Spleen (tissue), 11 donors: ENCODE results near the gene PADI4. TPM values are rescaled to one million over a fixed set of nuclear protein-coding genes. Genes with fewer than 3 reads are reported as not detected.
A peak's percentile ranks its signal among the peaks of the same experiment; 100 is the strongest.
"Not testable (repeated sequence)": the region's sequence is repeated elsewhere in the genome, so short reads cannot be mapped to it uniquely, and the experiment has no call there.

Experiments used
- DNase-seq: peaks from one replicate; pipeline ENCODE4 v3.0.0-alpha.2; 2020
- H3K27ac ChIP-seq, 8 donors: fragments of 200-600 bp; sonication (generic) in 7 of 8; 1 replicate in 4 of 8; 2 replicates in 4 of 8; pipeline versions ENCODE4 v1.5.0 to v1.8.0; 2016 to 2021; ENCODE audit warnings: inconsistent platforms in 4 of 8, mild to moderate bottlenecking in 4 of 8, moderate library complexity in 1 of 8
- H3K27me3 ChIP-seq, 7 donors: fragments of 200-600 bp; sonication (generic) in 6 of 7; replicated peaks in 1 of 7; 1 replicate in 4 of 7; 2 replicates in 3 of 7; pipeline versions ENCODE4 v1.5.0 to v1.8.0; 2016 to 2021; ENCODE audit warnings: inconsistent platforms in 3 of 7, mild to moderate bottlenecking in 1 of 7
- H3K36me3 ChIP-seq, 6 donors: fragments of 200-600 bp; sonication (generic) in 5 of 6; 1 replicate in 4 of 6; 2 replicates in 2 of 6; pipeline versions ENCODE4 v1.5.0 to v1.8.0; 2016 to 2021; ENCODE audit warnings: inconsistent platforms in 2 of 6
- H3K4me1 ChIP-seq, 6 donors: fragments of 200-600 bp; sonication (generic) in 5 of 6; 1 replicate in 3 of 6; 2 replicates in 3 of 6; pipeline versions ENCODE4 v1.5.0 to v1.8.0; 2016 to 2021; ENCODE audit warnings: inconsistent platforms in 3 of 6
- H3K4me3 ChIP-seq, 8 donors: fragments of 200-600 bp; sonication (generic) in 7 of 8; 1 replicate in 4 of 8; 2 replicates in 4 of 8; pipeline versions ENCODE4 v1.5.0 to v1.8.0; 2016 to 2021; ENCODE audit warnings: inconsistent platforms in 4 of 8, mild to moderate bottlenecking in 4 of 8, moderate library complexity in 2 of 8
- H3K9me3 ChIP-seq, 8 donors: fragments of 200-600 bp; sonication (generic) in 7 of 8; 1 replicate in 4 of 8; 2 replicates in 4 of 8; pipeline versions ENCODE4 v1.5.0 to v1.8.0; 2016 to 2021; ENCODE audit warnings: inconsistent platforms in 4 of 8
- POLR2A ChIP-seq, 3 donors: fragments of 450-650 bp; IDR thresholded peaks; one replicate each; pipeline ENCODE4 v1.5.1; 2017; ENCODE audit warnings: antibody characterized with exemption in 3 of 3, mild to moderate bottlenecking in 1 of 3
- POLR2AphosphoS5 ChIP-seq, 3 donors: sonication (generic); formaldehyde crosslinking; IDR thresholded peaks; one replicate each; pipeline ENCODE4 v1.5.1; 2017; ENCODE audit warnings: antibody characterized with exemption in 3 of 3
- WGBS, 5 donors: extraction: QIAGEN DNeasy Blood & Tissue Kit in 3 of 5; methylation state at CpG; one replicate each; pipeline versions ENCODE4 v1.1.5 to v1.1.7; 2013 to 2018; 5-methylcytosine and 5-hydroxymethylcytosine counted together
- intact Hi-C: fragments of 100-400 bp; cut with DNase I; formaldehyde crosslinking; loops from one replicate; pipeline ENCODE4 v1.15.0; 2023; ENCODE audit warnings: low total_unique reads
- polyA plus RNA-seq, 3 donors: library from polyadenylated mRNA; stranded (reverse); fragments of 200-250 nt; gene quantifications; one replicate each; pipeline ENCODE4 v1.2.1, GENCODE V29; 2013
- total RNA-seq, 7 donors: library from RNA; depleted of rRNA in 3 of 7; stranded (reverse); fragments of >200 nt in 3 of 7; fragmentation: NEBNext Ultra II Directional in 4 of 7; extraction: Animal tissue kit (Norgen Biotek cat#: 25700) in 4 of 7; gene quantifications; one replicate each; pipeline versions ENCODE4 v1.1.0 to v1.2.1, GENCODE V29; 2016 to 2021
- TF ChIP-seq, protein P1 (sequence below), 11 experiments: fragments of 200-600 bp in 7 of 11; fragments of 450-650 bp in 4 of 11; sonication (generic) in 4 of 11; IDR thresholded peaks in 8 of 11; conservative IDR thresholded peaks in 3 of 11; 1 replicate in 7 of 11; 2 replicates in 4 of 11; pipeline versions ENCODE4 v1.4.0 to v1.8.0; 2016 to 2021; ENCODE audit warnings: antibody characterized with exemption in 11 of 11, inconsistent platforms in 4 of 11, mild to moderate bottlenecking in 1 of 11
- donor health status: healthy with polysubstance abuse.
- donor health status: DM: no; HTN: no; CAD: no; lungs with moderate emphysema.
- donor health status: DM: no; HTN: no; CAD: no.
- donor health status: Bipolar disorder and iron deficiency.
- donor health status: healthy.
- donor health status: DM: no; HTN: no; CAD: no.
- donor health status: DM: yes; HTN: yes; CAD: no.

The PADI4 gene
- total and polyA plus RNA-seq, 10 donors = 5.1 to 122 (median 19.8) TPM

DNA sequence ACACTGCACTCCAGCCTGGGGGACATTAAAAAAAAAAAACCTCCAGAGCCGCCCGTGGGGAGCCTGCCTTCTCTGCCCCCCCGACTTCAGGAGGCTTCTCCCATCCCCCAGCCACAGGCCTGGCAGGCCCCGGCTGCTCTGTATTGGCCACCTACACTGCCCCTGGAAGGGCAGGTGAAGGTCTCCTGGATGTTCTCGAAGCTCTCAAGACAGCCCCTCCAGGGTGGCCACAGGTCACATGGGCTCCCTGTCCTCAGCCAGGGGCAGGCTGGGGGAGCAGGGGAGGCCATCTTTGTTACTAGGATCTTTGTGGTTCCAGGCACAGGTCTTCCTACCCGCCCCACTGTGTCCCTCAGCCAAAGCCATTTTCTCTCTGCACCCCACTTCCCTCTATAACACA lies 96.8 kb downstream of the PADI4 start:
- H3K27me3 ChIP-seq = no peaks in the 10 kb centered on the region
- intact Hi-C loops = no loop called here
- no peaks in the 10 kb centered on the region for H3K9me3 ChIP-seq
- DNase-seq = no peak
- 63 to 86% (median 71%) methylated on average over 6 of the region's 6 CpGs for WGBS, 5 donors
- H3K4me3 ChIP-seq = no peak overlapping the region
- TF ChIP-seq POLR2A (IDR thresholded peaks at IDR 0.05) (no peak), POLR2AphosphoS5 (IDR thresholded peaks at IDR 0.05) (no peak)
- TF ChIP-seq, protein P1, sequence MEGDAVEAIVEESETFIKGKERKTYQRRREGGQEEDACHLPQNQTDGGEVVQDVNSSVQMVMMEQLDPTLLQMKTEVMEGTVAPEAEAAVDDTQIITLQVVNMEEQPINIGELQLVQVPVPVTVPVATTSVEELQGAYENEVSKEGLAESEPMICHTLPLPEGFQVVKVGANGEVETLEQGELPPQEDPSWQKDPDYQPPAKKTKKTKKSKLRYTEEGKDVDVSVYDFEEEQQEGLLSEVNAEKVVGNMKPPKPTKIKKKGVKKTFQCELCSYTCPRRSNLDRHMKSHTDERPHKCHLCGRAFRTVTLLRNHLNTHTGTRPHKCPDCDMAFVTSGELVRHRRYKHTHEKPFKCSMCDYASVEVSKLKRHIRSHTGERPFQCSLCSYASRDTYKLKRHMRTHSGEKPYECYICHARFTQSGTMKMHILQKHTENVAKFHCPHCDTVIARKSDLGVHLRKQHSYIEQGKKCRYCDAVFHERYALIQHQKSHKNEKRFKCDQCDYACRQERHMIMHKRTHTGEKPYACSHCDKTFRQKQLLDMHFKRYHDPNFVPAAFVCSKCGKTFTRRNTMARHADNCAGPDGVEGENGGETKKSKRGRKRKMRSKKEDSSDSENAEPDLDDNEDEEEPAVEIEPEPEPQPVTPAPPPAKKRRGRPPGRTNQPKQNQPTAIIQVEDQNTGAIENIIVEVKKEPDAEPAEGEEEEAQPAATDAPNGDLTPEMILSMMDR (IDR thresholded peaks at IDR 0.05 in 8 of 11, conservative IDR thresholded peaks at IDR 0.05 in 3 of 11) = no peak
- peaks cover 0 to 36% (median 30%) of the 10 kb centered on the region in 6 donors for H3K36me3 ChIP-seq
- H3K27ac ChIP-seq = no peak overlapping the region
- no peaks in the 10 kb centered on the region for H3K4me1 ChIP-seq

DNA sequence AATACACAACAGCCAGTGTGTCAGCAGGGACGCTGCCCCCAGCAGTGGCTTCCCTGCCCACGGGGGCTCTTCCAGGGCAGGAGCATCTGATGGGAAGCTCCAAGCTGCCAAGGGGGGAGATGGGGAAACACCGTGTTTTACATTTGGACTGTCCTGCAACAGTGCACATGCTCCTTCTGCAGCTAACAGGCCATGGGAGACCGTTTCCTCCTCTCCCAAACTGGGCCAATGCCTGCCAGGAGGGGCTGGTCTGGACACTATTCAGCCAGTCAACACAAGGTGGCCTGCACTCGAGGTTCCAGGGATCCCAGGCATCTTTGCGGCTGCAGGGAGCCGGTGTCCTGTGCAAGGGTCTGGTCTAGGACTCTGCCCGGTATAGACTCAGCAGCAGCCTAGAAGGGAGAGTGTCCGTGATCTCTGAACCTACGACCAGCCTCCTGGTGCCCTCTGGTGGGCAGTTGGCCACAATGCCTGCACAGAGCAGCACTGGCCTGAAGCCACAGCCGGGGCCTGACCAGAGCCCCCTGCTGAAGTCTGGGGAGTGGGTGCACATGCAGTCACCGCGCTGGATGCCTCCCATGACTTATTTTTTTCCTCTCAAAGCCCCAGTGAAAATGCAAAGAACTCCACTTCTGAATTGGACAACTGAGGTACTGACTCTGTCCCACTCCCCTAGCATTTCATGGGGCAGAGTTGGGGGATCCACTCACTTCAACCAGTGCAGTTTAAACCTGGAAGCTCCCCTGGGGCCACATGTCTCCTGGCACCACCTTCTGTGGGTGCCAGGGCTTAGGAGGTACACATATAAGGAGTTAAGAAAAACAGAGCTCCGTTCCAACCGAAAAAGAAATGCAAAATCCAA lies 98.1 kb downstream of the PADI4 start:
- H3K36me3 ChIP-seq = peaks cover 0 to 49% (median 43%) of the 10 kb centered on the region in 6 donors
- H3K4me3 ChIP-seq = no peak overlapping the region
- H3K27me3 ChIP-seq = no peaks in the 10 kb centered on the region
- WGBS, 5 donors = 56 to 77% (median 65%) methylated on average over 10 to 15 of the region's 15 CpGs
- intact Hi-C loops = no loop called here
- no peaks in the 10 kb centered on the region for H3K4me1 ChIP-seq
- no peaks in the 10 kb centered on the region for H3K9me3 ChIP-seq
- TF ChIP-seq POLR2A (IDR thresholded peaks at IDR 0.05) = no peak
- TF ChIP-seq, protein P1 (IDR thresholded peaks at IDR 0.05 in 8 of 11, conservative IDR thresholded peaks at IDR 0.05 in 3 of 11) = peak; percentile 16 to 86 (median 68)
- peak in 2 of 3 donors; percentile 39 to 62 for TF ChIP-seq POLR2AphosphoS5 (IDR thresholded peaks at IDR 0.05)
- DNase-seq = peak; percentile 88
- H3K27ac ChIP-seq = no peak overlapping the region

DNA sequence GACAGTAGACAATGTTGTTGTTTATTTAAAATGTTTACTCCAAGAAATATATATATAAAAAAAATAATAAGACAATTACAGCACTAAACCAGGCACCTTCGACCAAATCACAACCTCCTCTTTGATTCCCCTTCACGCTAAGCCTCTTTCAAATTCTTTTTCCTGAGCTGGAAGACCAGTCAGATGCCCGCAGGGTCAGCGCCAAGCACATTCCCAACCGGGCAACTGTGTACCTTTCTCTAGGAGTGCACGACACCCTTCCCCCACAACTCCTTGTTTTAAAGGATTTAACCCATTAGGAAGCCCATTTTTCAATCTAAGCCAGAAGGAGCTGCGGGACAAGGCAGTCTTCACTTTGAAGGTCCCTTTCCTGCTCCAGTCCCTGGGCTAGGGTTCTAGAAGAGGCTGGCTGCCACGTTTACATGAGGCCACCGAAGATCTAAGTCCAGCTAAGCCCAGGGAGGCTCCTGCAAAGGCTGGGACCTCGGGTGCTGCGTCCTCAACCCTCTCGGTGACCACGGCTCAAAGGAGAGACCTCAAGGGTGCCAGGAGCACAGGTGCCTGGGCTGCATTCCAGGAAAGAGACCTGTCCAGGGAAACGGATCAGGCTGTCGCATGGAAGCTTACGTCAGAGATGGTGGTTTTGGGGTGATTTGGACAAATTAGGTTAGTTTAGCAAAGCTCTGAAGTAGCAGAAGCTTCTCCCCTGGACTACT lies 98.9 kb downstream of the PADI4 start:
- H3K4me1 ChIP-seq, H3K9me3 ChIP-seq, DNase-seq, H3K27ac ChIP-seq, intact Hi-C loops, H3K4me3 ChIP-seq, H3K27me3 ChIP-seq: not testable (repeated sequence)
- H3K36me3 ChIP-seq = peaks cover 3 to 57% (median 51%) of the 10 kb centered on the region in 6 donors
- 83 to 90% (median 86%) methylated on average over 16 of the region's 16 CpGs for WGBS, 5 donors

DNA sequence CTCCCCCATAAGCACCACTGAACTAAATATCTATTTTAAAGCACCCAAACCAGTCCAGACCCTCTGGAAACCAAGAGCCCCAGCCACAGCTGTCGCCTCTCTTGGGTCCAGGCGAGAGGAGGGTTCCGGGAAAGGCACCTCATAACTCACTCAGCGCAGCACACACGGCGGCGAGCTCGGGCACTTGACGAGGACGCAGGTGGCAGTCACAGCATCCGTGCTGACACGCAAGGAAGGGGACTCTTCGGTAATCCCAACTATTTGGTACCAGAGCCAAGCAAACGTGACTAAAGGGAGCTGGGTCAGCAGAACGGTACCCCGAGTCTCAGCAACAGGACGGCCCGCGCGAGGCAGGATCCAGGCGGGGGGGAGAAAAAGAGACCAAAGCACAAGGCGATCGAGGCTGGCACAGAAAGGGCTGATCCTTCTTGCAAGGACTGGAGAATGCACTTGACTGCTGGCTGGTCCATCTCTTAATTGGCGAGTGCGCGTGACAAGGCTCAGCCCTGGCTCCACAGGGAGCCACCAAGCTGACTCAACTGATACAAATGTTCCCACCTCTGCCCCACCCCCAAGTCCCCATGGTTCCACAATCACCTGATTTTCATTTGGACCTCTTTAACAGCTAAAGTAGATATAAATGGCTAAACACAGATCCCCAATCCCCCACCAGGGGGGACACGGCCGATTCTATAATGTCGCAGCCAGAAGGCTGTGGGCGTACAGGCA lies 100.0 kb downstream of the PADI4 start:
- H3K4me1 ChIP-seq, H3K27ac ChIP-seq, intact Hi-C loops, DNase-seq, H3K4me3 ChIP-seq, H3K9me3 ChIP-seq, H3K27me3 ChIP-seq: not testable (repeated sequence)
- peak in 2 of 3 donors; percentile 9 to 61 for TF ChIP-seq POLR2AphosphoS5 (IDR thresholded peaks at IDR 0.05)
- peaks cover 4 to 67% (median 61%) of the 10 kb centered on the region in 6 donors for H3K36me3 ChIP-seq
- 95 to 98% (median 95%) methylated on average over 27 to 30 of the region's 30 CpGs for WGBS, 5 donors
